ENCODE results near the gene ANKRD6.

Gene ANKRD6

DNA sequence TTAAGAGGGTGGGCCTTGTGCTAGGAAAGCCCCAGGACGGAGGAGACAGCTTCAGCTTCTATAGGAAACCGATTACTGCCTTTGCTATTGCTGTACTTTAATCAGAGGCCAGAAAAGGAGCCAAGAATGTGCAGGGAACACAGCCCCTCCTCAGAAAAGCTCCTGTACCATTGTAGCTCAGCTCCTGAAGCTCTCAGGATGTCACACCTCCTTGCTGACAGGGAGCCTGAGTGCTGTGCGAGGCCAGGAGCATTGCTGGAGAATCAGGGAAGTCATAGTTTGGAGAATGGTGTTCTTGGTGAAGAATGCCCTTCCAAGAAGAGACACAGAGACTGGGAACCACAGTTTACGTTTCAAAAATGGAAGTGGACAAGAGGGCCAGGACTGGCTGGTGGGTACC is 158.8 kb downstream of the ANKRD6 start:
- DNase-seq (ENCODE audit: low read depth), result no peak
- H3K4me3 ChIP-seq (ENCODE audit: control insufficient read depth, low read depth, low read length), result no peak overlapping the region
- TF ChIP-seq, protein P1, sequence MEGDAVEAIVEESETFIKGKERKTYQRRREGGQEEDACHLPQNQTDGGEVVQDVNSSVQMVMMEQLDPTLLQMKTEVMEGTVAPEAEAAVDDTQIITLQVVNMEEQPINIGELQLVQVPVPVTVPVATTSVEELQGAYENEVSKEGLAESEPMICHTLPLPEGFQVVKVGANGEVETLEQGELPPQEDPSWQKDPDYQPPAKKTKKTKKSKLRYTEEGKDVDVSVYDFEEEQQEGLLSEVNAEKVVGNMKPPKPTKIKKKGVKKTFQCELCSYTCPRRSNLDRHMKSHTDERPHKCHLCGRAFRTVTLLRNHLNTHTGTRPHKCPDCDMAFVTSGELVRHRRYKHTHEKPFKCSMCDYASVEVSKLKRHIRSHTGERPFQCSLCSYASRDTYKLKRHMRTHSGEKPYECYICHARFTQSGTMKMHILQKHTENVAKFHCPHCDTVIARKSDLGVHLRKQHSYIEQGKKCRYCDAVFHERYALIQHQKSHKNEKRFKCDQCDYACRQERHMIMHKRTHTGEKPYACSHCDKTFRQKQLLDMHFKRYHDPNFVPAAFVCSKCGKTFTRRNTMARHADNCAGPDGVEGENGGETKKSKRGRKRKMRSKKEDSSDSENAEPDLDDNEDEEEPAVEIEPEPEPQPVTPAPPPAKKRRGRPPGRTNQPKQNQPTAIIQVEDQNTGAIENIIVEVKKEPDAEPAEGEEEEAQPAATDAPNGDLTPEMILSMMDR (IDR thresholded peaks at IDR 0.05; ENCODE audit: control insufficient read depth, insufficient read depth, low read depth, low read length, missing control alignments), result no peak

DNA sequence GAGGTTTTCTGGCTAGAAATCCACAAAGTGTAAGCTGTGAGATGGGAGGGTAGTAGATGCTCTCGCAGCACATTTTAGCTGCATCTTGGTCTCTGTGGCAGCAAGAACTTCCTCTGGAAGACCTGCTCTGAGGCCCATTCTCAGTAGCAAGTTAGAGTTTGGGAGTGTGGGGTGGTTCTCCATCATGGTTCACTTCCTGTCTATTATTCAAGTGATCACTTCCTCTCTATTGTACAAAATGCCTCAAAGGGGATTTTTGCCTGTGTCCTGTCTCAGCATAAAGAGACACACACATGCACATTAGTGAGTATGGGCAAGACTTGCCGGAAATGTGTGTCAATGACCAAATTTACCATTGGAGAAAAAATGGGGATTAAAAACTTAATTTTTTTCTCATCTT is 163.1 kb downstream of the ANKRD6 start:
- H3K4me3 ChIP-seq (ENCODE audit: control insufficient read depth, low read depth, low read length), result no peak overlapping the region
- TF ChIP-seq, protein P1 (IDR thresholded peaks at IDR 0.05; ENCODE audit: control insufficient read depth, insufficient read depth, low read depth, low read length, missing control alignments), result no peak
- DNase-seq (ENCODE audit: low read depth), result no peak

DNA sequence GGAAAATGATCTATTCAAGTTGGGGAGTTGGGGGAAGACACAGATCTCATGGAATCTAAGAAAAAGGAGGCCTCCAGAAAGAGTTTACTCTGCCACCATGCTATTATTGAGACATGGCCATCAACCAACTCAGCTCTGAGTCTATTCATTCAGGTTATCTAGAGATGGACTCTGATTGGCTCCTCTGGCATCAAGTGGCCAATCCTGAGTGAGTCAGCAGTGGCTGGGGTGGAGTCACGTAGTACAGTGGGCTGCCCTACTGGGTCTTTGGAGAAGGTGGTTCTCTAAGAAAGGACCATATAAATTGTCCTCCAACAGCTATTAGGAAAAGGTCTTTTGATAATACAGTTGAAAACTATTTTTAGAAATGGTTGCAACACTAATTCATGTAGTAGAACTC is 163.5 kb downstream of the ANKRD6 start:
- DNase-seq (ENCODE audit: low read depth), result no peak
- TF ChIP-seq, protein P1 (IDR thresholded peaks at IDR 0.05; ENCODE audit: control insufficient read depth, insufficient read depth, low read depth, low read length, missing control alignments), result no peak
- no peak overlapping the region for H3K4me3 ChIP-seq (ENCODE audit: control insufficient read depth, low read depth, low read length)

DNA sequence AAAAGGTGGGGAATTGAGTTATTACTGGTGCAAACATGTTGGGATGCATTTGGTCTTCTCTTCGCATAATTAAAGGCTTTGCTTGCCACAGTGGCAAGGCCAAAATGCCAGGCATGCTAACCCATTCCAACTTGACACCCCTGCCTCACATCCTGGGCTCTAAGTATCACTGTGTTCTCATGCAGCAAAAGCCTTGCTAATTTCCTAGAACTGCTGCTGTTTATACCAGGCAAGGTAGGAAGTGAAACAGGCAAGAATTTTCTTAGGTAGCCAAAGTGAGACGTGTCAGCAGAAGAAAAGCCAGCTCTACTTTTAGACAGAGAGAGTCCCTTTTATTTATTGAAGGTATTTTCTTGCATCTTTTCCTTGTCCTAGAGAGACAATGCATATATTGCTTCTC is 164.4 kb downstream of the ANKRD6 start:
- no peak overlapping the region for H3K4me3 ChIP-seq (ENCODE audit: control insufficient read depth, low read depth, low read length)
- DNase-seq (ENCODE audit: low read depth), result no peak
- TF ChIP-seq, protein P1 (IDR thresholded peaks at IDR 0.05; ENCODE audit: control insufficient read depth, insufficient read depth, low read depth, low read length, missing control alignments), result no peak

DNA sequence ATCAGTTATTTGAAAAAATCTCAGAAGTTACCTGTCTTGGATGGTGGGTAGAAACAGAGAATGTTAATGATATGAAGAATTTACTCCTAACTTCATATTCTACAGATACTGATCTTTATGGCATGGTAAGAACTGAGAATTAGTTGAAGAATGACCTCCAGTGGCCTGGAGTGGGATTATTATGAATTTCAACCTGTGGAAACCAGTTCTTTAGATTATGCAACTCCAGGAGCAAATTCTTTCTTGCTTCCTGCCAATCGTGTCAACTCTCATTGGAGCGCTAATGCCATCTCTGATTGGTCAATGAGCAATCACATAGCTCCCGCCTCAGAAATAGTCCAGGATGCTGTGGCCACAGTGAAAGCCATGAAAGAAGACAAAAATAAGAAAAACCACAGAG is 165.0 kb downstream of the ANKRD6 start:
- H3K4me3 ChIP-seq (ENCODE audit: control insufficient read depth, low read depth, low read length), result no peak overlapping the region
- DNase-seq (ENCODE audit: low read depth), result no peak
- TF ChIP-seq, protein P1 (IDR thresholded peaks at IDR 0.05; ENCODE audit: control insufficient read depth, insufficient read depth, low read depth, low read length, missing control alignments), result no peak

DNA sequence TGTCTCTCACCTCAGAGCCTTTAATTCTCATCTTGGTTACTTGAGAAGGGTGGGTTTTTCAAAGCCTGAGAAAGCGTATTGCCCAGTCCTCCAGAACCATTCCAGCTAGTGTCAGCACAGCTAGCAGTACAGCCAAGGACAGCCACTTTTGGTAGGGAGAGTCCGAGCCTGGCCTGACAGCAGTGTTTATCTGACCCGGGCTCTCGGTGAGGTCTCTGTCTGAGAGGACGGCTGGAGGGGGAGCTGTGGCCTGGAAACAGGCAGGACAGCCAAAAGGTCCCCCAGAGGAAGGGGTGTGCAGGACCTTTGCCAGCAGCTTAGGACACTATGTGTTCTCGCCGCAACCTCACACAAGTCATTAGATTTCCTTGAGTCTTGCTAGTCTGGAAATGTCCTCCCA is 166.8 kb downstream of the ANKRD6 start:
- DNase-seq (ENCODE audit: low read depth), result no peak
- H3K4me3 ChIP-seq (ENCODE audit: control insufficient read depth, low read depth, low read length), result no peak overlapping the region
- TF ChIP-seq, protein P1 (IDR thresholded peaks at IDR 0.05; ENCODE audit: control insufficient read depth, insufficient read depth, low read depth, low read length, missing control alignments), result no peak

DNA sequence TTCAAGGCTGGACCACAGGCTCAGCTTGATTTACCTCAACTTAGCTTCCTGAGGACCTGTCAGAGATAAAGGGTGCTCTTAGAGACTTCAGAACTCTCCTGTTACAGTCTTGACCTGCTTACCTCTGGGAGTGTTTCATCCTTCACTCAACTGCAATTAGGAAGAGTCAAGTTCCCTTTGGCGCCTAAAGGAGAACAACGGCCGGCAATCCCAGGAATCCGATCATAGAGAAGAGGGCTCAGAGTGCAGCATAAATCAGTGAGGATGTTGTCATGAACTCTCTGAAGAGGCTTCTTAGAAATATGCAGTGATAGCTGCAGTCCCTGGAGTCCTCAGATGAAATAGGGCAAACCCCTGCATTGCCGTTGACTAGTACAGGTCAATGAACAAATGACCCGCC is 169.2 kb downstream of the ANKRD6 start:
- TF ChIP-seq, protein P1 (IDR thresholded peaks at IDR 0.05; ENCODE audit: control insufficient read depth, insufficient read depth, low read depth, low read length, missing control alignments), result no peak
- DNase-seq (ENCODE audit: low read depth), result no peak

More for the DNA sequence above, 169.2 kb downstream of the ANKRD6 start:
- H3K4me3 ChIP-seq (ENCODE audit: control insufficient read depth, low read depth, low read length), result no peak overlapping the region

All from AG09309 (cell line).